Nephron (organoid): ENCODE data around the gene PCDH1.

Source experiments
- H3K27ac Mint-ChIP-seq, 3 experiments: 2 replicates each; pipeline ENCODE4 v1.8.0; 2020; ENCODE audit warnings: mixed read lengths in 3 of 3, mild to moderate bottlenecking in 2 of 3, moderate library complexity in 1 of 3
- H3K27me3 Mint-ChIP-seq: 2 replicates; pipeline ENCODE4 v1.8.0; 2021; ENCODE audit warnings: low read depth, mild to moderate bottlenecking, moderate library complexity, mixed read lengths
- H3K36me3 Mint-ChIP-seq: 2 replicates; pipeline ENCODE4 v1.8.0; 2020; ENCODE audit warnings: low read depth, mixed read lengths
- H3K4me1 Mint-ChIP-seq: 2 replicates; pipeline ENCODE4 v1.8.0; 2020; ENCODE audit warnings: mixed read lengths
- H3K4me3 Mint-ChIP-seq, 3 experiments: 2 replicates each; pipeline ENCODE4 v1.8.0; 2020; ENCODE audit warnings: mild to moderate bottlenecking in 3 of 3, mixed read lengths in 3 of 3, moderate library complexity in 2 of 3
- H3K9me3 Mint-ChIP-seq: 2 replicates; pipeline ENCODE4 v1.8.0; 2020; ENCODE audit warnings: mixed read lengths
- TF ChIP-seq, protein P1 (sequence below), 3 experiments: fragments of 200-600 bp; sonication (generic); IDR thresholded peaks; one replicate each; pipeline ENCODE4 v1.5.0; 2021; ENCODE audit warnings: antibody characterized with exemption in 3 of 3; ENCODE audit not compliant: unreplicated experiment in 3 of 3

The PCDH1 gene

GRCh38 chr5:141851195-141851874 is 26.9 kb downstream of the PCDH1 start:
- Mint-ChIP-seq H3K4me1 (peaks cover 5% of the 10 kb centered on the region), H3K9me3 (no peaks in the 10 kb centered on the region), H3K27me3 (peaks cover 6% of the 10 kb centered on the region), H3K4me3 (peak overlapping the region; percentile 78 to 82 (median 81)), H3K27ac (peak overlapping the region; percentile 53 to 97 (median 90)), H3K36me3 (no peaks in the 10 kb centered on the region)
- TF ChIP-seq, protein P1, sequence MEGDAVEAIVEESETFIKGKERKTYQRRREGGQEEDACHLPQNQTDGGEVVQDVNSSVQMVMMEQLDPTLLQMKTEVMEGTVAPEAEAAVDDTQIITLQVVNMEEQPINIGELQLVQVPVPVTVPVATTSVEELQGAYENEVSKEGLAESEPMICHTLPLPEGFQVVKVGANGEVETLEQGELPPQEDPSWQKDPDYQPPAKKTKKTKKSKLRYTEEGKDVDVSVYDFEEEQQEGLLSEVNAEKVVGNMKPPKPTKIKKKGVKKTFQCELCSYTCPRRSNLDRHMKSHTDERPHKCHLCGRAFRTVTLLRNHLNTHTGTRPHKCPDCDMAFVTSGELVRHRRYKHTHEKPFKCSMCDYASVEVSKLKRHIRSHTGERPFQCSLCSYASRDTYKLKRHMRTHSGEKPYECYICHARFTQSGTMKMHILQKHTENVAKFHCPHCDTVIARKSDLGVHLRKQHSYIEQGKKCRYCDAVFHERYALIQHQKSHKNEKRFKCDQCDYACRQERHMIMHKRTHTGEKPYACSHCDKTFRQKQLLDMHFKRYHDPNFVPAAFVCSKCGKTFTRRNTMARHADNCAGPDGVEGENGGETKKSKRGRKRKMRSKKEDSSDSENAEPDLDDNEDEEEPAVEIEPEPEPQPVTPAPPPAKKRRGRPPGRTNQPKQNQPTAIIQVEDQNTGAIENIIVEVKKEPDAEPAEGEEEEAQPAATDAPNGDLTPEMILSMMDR (IDR thresholded peaks at IDR 0.05; ENCODE audit: unreplicated experiment in 3 of 3), result no peak

DNA sequence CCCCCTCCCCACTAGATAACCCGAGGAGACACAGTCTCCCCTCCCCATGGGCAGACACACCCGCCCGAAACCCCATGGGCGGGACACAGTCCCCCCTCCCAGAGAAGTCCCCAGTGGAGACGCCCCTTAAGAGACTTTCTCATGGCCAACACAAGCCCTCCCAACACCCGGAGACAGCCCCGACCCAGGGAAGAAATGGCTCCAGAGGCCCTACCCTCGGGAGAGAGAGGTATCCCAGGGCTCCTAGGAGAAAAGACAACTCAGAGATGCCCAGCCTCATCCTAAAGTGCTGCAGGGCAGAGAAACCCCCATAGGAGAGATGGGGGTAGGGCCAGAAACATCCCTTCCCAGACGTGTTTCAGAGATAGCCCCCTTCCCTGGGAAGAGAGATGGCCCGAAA is 27.4 kb downstream of the PCDH1 start:
- H3K27ac Mint-ChIP-seq, result peak overlapping the region in 2 of 3 experiments; percentile 78 to 97
- H3K27me3 Mint-ChIP-seq, result peaks cover 9% of the 10 kb centered on the region
- peaks cover 9% of the 10 kb centered on the region for H3K4me1 Mint-ChIP-seq
- H3K4me3 Mint-ChIP-seq, result peak overlapping the region; percentile 78 to 82 (median 81)
- TF ChIP-seq, protein P1 (IDR thresholded peaks at IDR 0.05; ENCODE audit: unreplicated experiment in 3 of 3), result no peak
- no peaks in the 10 kb centered on the region for H3K9me3 Mint-ChIP-seq
- H3K36me3 Mint-ChIP-seq, result no peaks in the 10 kb centered on the region

DNA sequence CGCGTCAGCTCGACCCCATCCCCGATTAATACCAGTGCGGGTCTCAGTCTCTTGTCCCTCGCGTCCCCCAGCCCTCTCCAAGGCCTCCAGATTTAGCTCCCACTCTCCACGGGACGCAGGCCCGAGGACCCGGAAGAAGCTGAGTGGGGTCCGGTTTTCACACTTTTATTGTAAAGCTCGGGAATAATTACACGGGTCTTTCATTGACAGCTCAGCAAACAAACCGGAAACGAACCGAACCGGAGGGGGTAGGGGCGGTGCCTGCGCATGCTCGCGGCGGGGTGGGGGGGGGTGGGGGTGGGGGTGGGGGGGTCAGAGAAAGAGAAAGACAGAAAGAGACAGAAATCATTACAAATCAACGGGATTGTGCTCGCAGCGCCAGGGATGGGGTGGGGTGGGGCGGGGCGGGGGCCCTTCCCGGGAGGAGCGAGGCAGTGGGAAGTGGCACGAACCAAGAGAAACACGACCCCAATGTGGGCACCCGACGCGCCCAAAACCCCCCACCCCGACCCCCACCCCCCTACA is 27.9 kb downstream of the PCDH1 start:
- Mint-ChIP-seq H3K9me3 (no peaks in the 10 kb centered on the region), H3K27me3 (peaks cover 9% of the 10 kb centered on the region), H3K36me3 (no peaks in the 10 kb centered on the region), H3K4me3 (peak overlapping the region; percentile 86 to 91 (median 90)), H3K4me1 (peaks cover 7% of the 10 kb centered on the region), H3K27ac (peak overlapping the region in 2 of 3 experiments; percentile 88 to 97)
- TF ChIP-seq, protein P1 (IDR thresholded peaks at IDR 0.05; ENCODE audit: unreplicated experiment in 3 of 3), result no peak

- TF ChIP-seq, protein P1 (IDR thresholded peaks at IDR 0.05; ENCODE audit: unreplicated experiment in 3 of 3), result no peak
- Mint-ChIP-seq H3K36me3 (no peaks in the 10 kb centered on the region), H3K4me1 (peaks cover 5% of the 10 kb centered on the region), H3K9me3 (no peaks in the 10 kb centered on the region), H3K27me3 (peaks cover 9% of the 10 kb centered on the region), H3K27ac (peak overlapping the region; percentile 28 to 97 (median 96)), H3K4me3 (peak overlapping the region; percentile 86 to 91 (median 90))
These were observed 28.6 kb downstream of the PCDH1 start for GRCh38 chr5:141849415-141850243.

DNA sequence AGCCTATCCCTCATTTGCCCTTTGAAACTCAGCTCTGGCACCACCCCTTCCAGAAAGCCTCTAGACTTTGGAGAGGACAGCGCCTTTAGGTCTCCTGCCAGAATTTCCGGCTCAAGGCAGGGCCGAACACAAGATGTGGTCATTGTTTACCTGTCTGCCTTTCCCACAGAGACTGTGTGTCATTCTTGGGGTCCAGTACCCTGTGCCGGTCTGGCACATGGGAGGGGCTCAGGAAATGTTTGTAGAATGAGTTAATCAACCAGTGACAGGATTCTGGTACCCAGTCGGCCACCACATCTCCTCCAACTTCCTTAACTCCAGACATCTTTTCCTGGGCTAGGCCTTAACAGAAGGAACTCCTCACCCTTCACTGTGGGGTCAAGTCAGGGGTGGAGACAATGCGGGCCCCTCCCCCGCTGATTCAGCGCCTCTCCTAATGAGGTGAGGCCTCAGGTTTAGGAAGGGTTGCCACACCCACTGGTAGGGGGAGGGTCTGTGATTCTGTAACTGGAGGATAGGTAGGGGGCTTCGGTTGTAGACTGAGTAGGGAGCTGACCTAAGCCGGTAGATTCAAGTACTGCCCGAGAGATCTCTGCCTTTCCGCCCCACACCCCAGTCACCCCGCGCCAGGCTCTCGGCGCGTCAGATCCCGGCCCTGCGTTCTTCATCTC is 29.3 kb downstream of the PCDH1 start:
- Mint-ChIP-seq H3K27me3 (peaks cover 9% of the 10 kb centered on the region), H3K27ac (peak overlapping the region; percentile 28 to 97 (median 96)), H3K36me3 (no peaks in the 10 kb centered on the region), H3K4me3 (peak overlapping the region; percentile 86 to 91 (median 90)), H3K9me3 (no peaks in the 10 kb centered on the region), H3K4me1 (peaks cover 5% of the 10 kb centered on the region)
- TF ChIP-seq, protein P1 (IDR thresholded peaks at IDR 0.05; ENCODE audit: unreplicated experiment in 3 of 3), result no peak
